GM19025 (cell line): ENCODE data around the gene SRPK2.
"Not testable (repeated sequence)": the region's sequence is repeated elsewhere in the genome, so short reads cannot be mapped to it uniquely, and the experiment has no call there.

Source experiments
- ATAC-seq: cut with Tn5 transposase; IDR thresholded peaks from one replicate; pipeline ENCODE4 v1.9.1; 2021; ENCODE audit warnings: mild to moderate bottlenecking, low read depth, moderate library complexity; ENCODE audit not compliant: unreplicated experiment

The SRPK2 gene

GRCh38 chr7:105202616-105203015, 186.1 kb downstream of the SRPK2 start:
- ATAC-seq = no peak

GRCh38 chr7:105199386-105199785, 189.3 kb downstream of the SRPK2 start:
- no peak for ATAC-seq

GRCh38 chr7:105198223-105198622, 190.5 kb downstream of the SRPK2 start:
- no peak for ATAC-seq

- no peak for ATAC-seq
These were observed 192.2 kb downstream of the SRPK2 start for GRCh38 chr7:105196473-105196872.

- no peak for ATAC-seq
These were observed 192.8 kb downstream of the SRPK2 start for GRCh38 chr7:105195891-105196290.

GRCh38 chr7:105194959-105195358, 193.8 kb downstream of the SRPK2 start:
- ATAC-seq = not testable (repeated sequence)

- ATAC-seq = no peak
These were observed 197.4 kb downstream of the SRPK2 start for GRCh38 chr7:105191331-105191730.

- no peak for ATAC-seq
These were observed 198.7 kb downstream of the SRPK2 start for GRCh38 chr7:105189859-105190492.

- ATAC-seq = no peak
These were observed 200.5 kb downstream of the SRPK2 start for GRCh38 chr7:105188201-105188600.

- ATAC-seq = no peak
These were observed 201.2 kb downstream of the SRPK2 start for GRCh38 chr7:105187302-105188169.

- no peak for ATAC-seq
These were observed 203.3 kb downstream of the SRPK2 start for GRCh38 chr7:105185290-105186010.

- no peak for ATAC-seq
These were observed 208.7 kb downstream of the SRPK2 start for GRCh38 chr7:105180002-105180401.

GRCh38 chr7:105178928-105179541, 209.7 kb downstream of the SRPK2 start:
- ATAC-seq = no peak

GRCh38 chr7:105178177-105178576, 210.5 kb downstream of the SRPK2 start:
- no peak for ATAC-seq

- no peak for ATAC-seq
These were observed 211.7 kb downstream of the SRPK2 start for GRCh38 chr7:105177026-105177425.

- no peak for ATAC-seq
These were observed 215.1 kb downstream of the SRPK2 start for GRCh38 chr7:105173586-105173985.

GRCh38 chr7:105164751-105165150, 224.0 kb downstream of the SRPK2 start:
- ATAC-seq = no peak

GRCh38 chr7:105163718-105164117, 225.0 kb downstream of the SRPK2 start:
- no peak for ATAC-seq

GRCh38 chr7:105161366-105161765, 227.4 kb downstream of the SRPK2 start:
- ATAC-seq = no peak

- no peak for ATAC-seq
These were observed 231.4 kb downstream of the SRPK2 start for GRCh38 chr7:105157278-105157677.

- ATAC-seq = no peak
These were observed 232.0 kb downstream of the SRPK2 start for GRCh38 chr7:105156731-105157130.
